Retinal pigment epithelial cell (primary cell): Measurements from ENCODE around the gene DDX6.

ENCODE experiments used
- DNase-seq: peaks from one replicate; pipeline ENCODE4 v3.0.0-alpha.2; 2010; ENCODE audit warnings: low read depth
- H3K4me3 ChIP-seq: 2 replicates; pipeline ENCODE4 v1.5.1; 2011; ENCODE audit warnings: mild to moderate bottlenecking, low read length, control low read depth, moderate library complexity
- TF ChIP-seq, protein P1 (sequence below): conservative IDR thresholded peaks from 2 replicates; pipeline ENCODE4 v1.5.1; 2011; ENCODE audit warnings: low read depth, low read length, control low read depth, inconsistent platforms

DDX6 gene

DNA sequence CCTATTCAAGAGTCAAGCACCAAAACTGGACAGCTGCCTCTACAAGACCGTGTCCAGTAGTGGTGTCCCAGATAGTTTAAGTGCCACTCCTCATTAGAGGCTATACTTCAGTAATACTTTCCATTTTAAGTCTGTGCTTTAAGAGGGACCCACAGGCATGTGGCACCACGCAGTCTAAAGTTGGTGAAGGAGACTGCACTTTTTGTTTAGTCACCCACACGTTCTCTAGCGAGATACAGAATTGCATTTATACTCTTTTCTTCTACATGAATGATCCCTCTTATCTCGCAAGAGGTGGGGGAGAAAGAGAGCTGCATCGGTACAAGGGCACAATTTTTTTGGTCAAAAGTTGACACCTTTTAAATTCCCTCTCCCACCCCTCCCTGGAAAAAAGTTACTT is 41.5 kb downstream of the DDX6 start:
- TF ChIP-seq, protein P1, sequence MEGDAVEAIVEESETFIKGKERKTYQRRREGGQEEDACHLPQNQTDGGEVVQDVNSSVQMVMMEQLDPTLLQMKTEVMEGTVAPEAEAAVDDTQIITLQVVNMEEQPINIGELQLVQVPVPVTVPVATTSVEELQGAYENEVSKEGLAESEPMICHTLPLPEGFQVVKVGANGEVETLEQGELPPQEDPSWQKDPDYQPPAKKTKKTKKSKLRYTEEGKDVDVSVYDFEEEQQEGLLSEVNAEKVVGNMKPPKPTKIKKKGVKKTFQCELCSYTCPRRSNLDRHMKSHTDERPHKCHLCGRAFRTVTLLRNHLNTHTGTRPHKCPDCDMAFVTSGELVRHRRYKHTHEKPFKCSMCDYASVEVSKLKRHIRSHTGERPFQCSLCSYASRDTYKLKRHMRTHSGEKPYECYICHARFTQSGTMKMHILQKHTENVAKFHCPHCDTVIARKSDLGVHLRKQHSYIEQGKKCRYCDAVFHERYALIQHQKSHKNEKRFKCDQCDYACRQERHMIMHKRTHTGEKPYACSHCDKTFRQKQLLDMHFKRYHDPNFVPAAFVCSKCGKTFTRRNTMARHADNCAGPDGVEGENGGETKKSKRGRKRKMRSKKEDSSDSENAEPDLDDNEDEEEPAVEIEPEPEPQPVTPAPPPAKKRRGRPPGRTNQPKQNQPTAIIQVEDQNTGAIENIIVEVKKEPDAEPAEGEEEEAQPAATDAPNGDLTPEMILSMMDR = no peak
- DNase-seq = no peak
- no peak overlapping the region for H3K4me3 ChIP-seq

DNA sequence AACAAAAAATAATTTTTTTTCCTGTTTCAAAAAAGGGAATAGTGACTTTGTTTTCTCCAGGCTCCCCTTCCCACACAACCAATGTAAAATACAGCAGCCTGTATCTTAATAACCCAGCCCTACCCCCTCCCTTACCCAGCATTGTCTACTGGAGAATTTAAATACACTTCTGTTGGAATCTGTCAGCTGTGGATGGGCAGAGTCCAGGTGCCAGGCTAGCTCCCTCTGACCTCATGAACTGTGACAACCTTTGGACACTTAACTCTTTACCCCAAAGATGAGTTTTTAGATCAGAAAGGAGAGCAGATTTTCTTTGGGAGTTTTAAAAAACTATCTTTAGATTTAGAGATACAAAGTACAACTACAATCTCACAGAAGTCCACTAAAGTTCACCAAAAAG is 42.9 kb downstream of the DDX6 start:
- no peak overlapping the region for H3K4me3 ChIP-seq
- TF ChIP-seq, protein P1 = no peak
- DNase-seq = no peak

- DNase-seq = no peak
- no peak overlapping the region for H3K4me3 ChIP-seq
- TF ChIP-seq, protein P1 = no peak
These were observed 43.9 kb downstream of the DDX6 start for GRCh38 chr11:118746988-118747585.

DNA sequence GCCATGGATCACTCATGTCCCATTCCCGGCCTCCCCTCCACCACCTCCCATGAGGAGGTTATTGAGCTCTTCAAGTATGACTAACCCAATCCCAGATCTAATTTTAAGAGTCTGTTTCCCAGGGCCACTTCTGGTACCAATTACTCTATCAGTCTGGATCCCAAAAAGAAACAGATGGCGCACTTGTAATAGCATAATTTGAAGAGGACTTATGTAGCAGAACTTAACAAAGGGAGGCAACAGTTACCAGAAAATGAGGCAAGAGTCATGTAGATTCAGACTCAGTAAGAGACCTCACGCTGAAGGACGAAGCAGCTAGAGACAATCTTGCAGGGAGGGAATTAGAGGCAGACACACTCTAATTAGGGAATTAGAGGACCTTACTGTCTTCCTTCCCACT is 46.9 kb downstream of the DDX6 start:
- no peak for DNase-seq
- TF ChIP-seq, protein P1 = no peak
- H3K4me3 ChIP-seq = no peak overlapping the region

GRCh38 chr11:118742304-118742703 is 48.7 kb downstream of the DDX6 start:
- no peak for DNase-seq
- TF ChIP-seq, protein P1 = no peak
- no peak overlapping the region for H3K4me3 ChIP-seq

DNA sequence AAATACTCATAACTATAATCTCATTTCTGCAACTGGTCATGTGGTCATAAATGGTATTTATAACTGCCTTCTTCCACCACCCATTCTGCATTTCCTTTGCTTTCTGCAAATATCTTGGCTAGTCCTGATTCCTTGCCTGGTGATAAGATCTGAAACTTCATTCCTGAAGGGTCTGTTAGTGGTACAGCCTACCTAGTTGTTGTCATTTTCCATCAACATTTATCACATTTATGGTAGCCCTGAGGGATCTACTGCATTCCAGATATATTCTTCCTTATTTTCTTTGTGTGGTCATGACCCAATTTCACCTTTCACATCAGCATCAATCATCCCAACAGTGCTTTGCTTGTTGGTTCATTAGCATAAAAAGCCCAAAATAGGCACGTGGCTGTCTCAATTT is 50.1 kb downstream of the DDX6 start:
- TF ChIP-seq, protein P1 = no peak
- no peak for DNase-seq
- no peak overlapping the region for H3K4me3 ChIP-seq

- DNase-seq = no peak
- TF ChIP-seq, protein P1 = no peak
- H3K4me3 ChIP-seq = no peak overlapping the region
These were observed 55.8 kb downstream of the DDX6 start for GRCh38 chr11:118735203-118735602.
